Mesenchymal stem cell (in vitro differentiated cells and primary cell): ENCODE data around the gene EXOSC1.
"Not testable (repeated sequence)": the region's sequence is repeated elsewhere in the genome, so short reads cannot be mapped to it uniquely, and the experiment has no call there.

Experiments used
- DNase-seq: peaks from one replicate; pipeline ENCODE4 v3.0.0-alpha.2; 2013
- H2AFZ ChIP-seq: one replicate; pipeline ENCODE4 v1.6.1; 2013; ENCODE audit warnings: low read depth, mild to moderate bottlenecking, control low read depth, inconsistent platforms, low read length, moderate library complexity
- H2AK5ac ChIP-seq: 2 replicates; pipeline ENCODE4 v1.6.1; 2013; ENCODE audit warnings: low read length, moderate library complexity, mild to moderate bottlenecking, inconsistent platforms; ENCODE audit not compliant: severe bottlenecking
- H2BK120ac ChIP-seq: one replicate; pipeline ENCODE4 v1.6.1; 2013; ENCODE audit warnings: low read depth, mild to moderate bottlenecking, inconsistent platforms, low read length, moderate library complexity
- H2BK12ac ChIP-seq, 2 experiments: one replicate each; pipeline ENCODE4 v1.6.1; 2013; ENCODE audit warnings: inconsistent platforms in 2 of 2, low read length in 2 of 2, mild to moderate bottlenecking in 2 of 2, moderate library complexity in 2 of 2, control low read depth in 1 of 2
- H2BK15ac ChIP-seq: one replicate; pipeline ENCODE4 v1.6.1; 2013; ENCODE audit warnings: mild to moderate bottlenecking, low read depth, inconsistent platforms; ENCODE audit not compliant: poor library complexity, severe bottlenecking
- H2BK5ac ChIP-seq: 2 replicates; pipeline ENCODE4 v1.6.1; 2013; ENCODE audit warnings: low read depth, mild to moderate bottlenecking, low read length, control low read depth, inconsistent platforms; ENCODE audit not compliant: poor library complexity, severe bottlenecking
- H3K14ac ChIP-seq, 2 experiments: one replicate each; pipeline ENCODE4 v1.6.1; 2013; ENCODE audit warnings: inconsistent platforms in 2 of 2, low read length in 2 of 2, control low read depth in 1 of 2, mild to moderate bottlenecking in 1 of 2, moderate library complexity in 1 of 2
- H3K18ac ChIP-seq, 2 experiments: one replicate each; pipeline ENCODE4 v1.6.1; 2013; ENCODE audit warnings: inconsistent platforms in 2 of 2, low read length in 2 of 2, control low read depth in 1 of 2, low read depth in 1 of 2, mild to moderate bottlenecking in 1 of 2
- H3K23ac ChIP-seq, 2 experiments: one replicate each; pipeline ENCODE4 v1.6.1; 2013; ENCODE audit warnings: inconsistent platforms in 2 of 2, low read length in 2 of 2, mild to moderate bottlenecking in 2 of 2, moderate library complexity in 2 of 2, control low read depth in 1 of 2
- H3K27ac ChIP-seq: 2 replicates; pipeline ENCODE4 v1.5.1; 2013; ENCODE audit warnings: mild to moderate bottlenecking, moderate library complexity, low read length, control low read depth, inconsistent platforms; ENCODE audit not compliant: poor library complexity, severe bottlenecking
- H3K27me3 ChIP-seq, 2 experiments: 2 replicates each; pipeline versions ENCODE4 v1.6.1 to v1.7.0; 2013; ENCODE audit warnings: low read length in 2 of 2, mild to moderate bottlenecking in 2 of 2, moderate library complexity in 2 of 2, control low read depth in 1 of 2, inconsistent platforms in 1 of 2; ENCODE audit not compliant: control insufficient read depth in 1 of 2, insufficient read depth in 1 of 2
- H3K36me3 ChIP-seq, 2 experiments: 2 replicates each; pipeline versions ENCODE4 v1.6.1 to v1.7.0; 2013; ENCODE audit warnings: low read length in 2 of 2, control low read depth in 1 of 2, inconsistent platforms in 1 of 2, low read depth in 1 of 2, mild to moderate bottlenecking in 1 of 2; ENCODE audit not compliant: insufficient read depth in 2 of 2, control insufficient read depth in 1 of 2
- H3K4ac ChIP-seq, 2 experiments: one replicate each; pipeline ENCODE4 v1.6.1; 2013; ENCODE audit warnings: inconsistent platforms in 2 of 2, low read length in 2 of 2, mild to moderate bottlenecking in 2 of 2, moderate library complexity in 2 of 2, control low read depth in 1 of 2, low read depth in 1 of 2
- H3K4me1 ChIP-seq: 2 replicates; pipeline ENCODE4 v1.6.1; 2013; ENCODE audit warnings: low read depth, low read length, control low read depth; ENCODE audit not compliant: control insufficient read depth, insufficient read depth
- H3K4me2 ChIP-seq: 2 replicates; pipeline ENCODE4 v1.6.1; 2013; ENCODE audit warnings: low read length, mild to moderate bottlenecking, inconsistent platforms; ENCODE audit not compliant: poor library complexity, severe bottlenecking
- H3K4me3 ChIP-seq, 2 experiments: 2 replicates each; pipeline versions ENCODE4 v1.5.1 to v1.7.0; 2013; ENCODE audit warnings: low read length in 2 of 2, mild to moderate bottlenecking in 2 of 2, control low read depth in 1 of 2, low read depth in 1 of 2; ENCODE audit not compliant: insufficient read depth in 1 of 2
- H3K79me1 ChIP-seq: replicated peaks from 2 replicates; pipeline ENCODE4 v1.6.1; 2013; ENCODE audit warnings: mild to moderate bottlenecking, control low read depth, low read length, inconsistent platforms; ENCODE audit not compliant: poor library complexity, severe bottlenecking
- H3K9ac ChIP-seq: 2 replicates; pipeline ENCODE4 v1.7.0; 2013; ENCODE audit warnings: mild to moderate bottlenecking, low read length, moderate library complexity
- H3K9me3 ChIP-seq: 2 replicates; pipeline ENCODE4 v1.7.0; 2013; ENCODE audit warnings: mild to moderate bottlenecking, low read length; ENCODE audit not compliant: control insufficient read depth
- H4K8ac ChIP-seq: one replicate; pipeline ENCODE4 v1.6.1; 2013; ENCODE audit warnings: inconsistent platforms, mild to moderate bottlenecking, low read length, moderate library complexity
- H4K91ac ChIP-seq: one replicate; pipeline ENCODE4 v1.6.1; 2013; ENCODE audit warnings: mild to moderate bottlenecking, low read length, inconsistent platforms
- WGBS: methylation state at CpG from one replicate; pipeline ENCODE4 v1.1.7; 2013; ENCODE audit warnings: mixed read lengths; 5-methylcytosine and 5-hydroxymethylcytosine counted together

Gene EXOSC1

DNA sequence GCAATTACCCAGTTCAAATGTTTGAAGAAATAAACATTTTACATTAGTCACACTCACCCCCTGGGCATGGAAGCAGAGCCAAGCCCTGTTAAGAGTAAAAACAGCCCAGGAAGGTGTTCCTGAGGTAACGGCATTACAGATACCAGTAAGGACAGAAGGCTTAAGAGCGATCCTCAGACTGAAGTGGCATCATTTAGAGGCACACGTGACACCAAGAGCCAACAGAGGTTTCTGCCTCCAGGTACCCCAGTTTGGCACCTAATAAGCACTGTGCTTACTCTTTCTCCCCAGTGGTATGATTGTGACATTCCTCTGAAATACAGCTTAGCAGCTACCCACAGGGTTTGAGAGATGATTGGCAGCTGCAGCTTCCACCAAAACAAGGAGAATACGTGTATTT, 35.3 kb upstream of the EXOSC1 start:
- no peak overlapping the region for H4K8ac ChIP-seq
- WGBS = 97% methylated on average over 3 of the region's 4 CpGs

DNA sequence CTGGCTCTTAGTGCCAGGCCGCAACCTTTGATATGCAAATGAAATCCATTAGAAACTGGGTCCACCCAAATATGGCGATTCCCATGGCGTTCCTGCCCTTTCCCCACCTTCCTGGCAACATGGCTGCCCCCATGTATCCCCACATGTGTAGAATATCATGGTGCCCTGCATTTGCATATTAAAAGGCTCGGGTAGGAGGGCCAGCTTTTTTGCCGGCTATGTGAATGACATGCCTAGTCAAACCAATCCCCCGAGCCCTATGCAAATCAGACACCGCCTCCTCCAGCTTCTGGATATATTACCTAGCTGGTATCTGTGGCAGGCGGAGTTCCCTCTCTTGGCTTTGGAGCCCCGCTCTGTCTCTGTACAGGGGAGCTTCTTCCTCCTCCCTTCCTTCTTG, 34.1 kb upstream of the EXOSC1 start:
- peaks cover 4% of the 10 kb centered on the region for H3K4me1 ChIP-seq
- WGBS = 80% methylated on average over 9 of the region's 9 CpGs
- no peak overlapping the region for H2AK5ac ChIP-seq
- H4K8ac ChIP-seq = peak overlapping the region; percentile 20
- no peak overlapping the region for H3K23ac ChIP-seq
- no peak overlapping the region for H3K4me3 ChIP-seq
- H3K4me2 ChIP-seq = no peak overlapping the region
- H3K27me3 ChIP-seq = no peaks in the 10 kb centered on the region
- H3K9ac ChIP-seq = no peak overlapping the region
- H3K27ac ChIP-seq = no peak overlapping the region
- H2BK5ac ChIP-seq = no peak overlapping the region
- H4K91ac ChIP-seq = no peak overlapping the region
- H2AFZ ChIP-seq = no peak overlapping the region
- peaks cover 32% of the 10 kb centered on the region for H3K79me1 ChIP-seq
- H3K4ac ChIP-seq = no peak overlapping the region
- H3K18ac ChIP-seq = no peak overlapping the region
- no peak overlapping the region for H3K14ac ChIP-seq
- no peaks in the 10 kb centered on the region for H3K9me3 ChIP-seq
- H2BK12ac ChIP-seq = no peak overlapping the region
- H3K36me3 ChIP-seq = peaks cover 36 to 79% of the 10 kb centered on the region in 2 experiments
- no peak for DNase-seq
- no peak overlapping the region for H2BK120ac ChIP-seq
- no peak overlapping the region for H2BK15ac ChIP-seq

More for the DNA sequence above, 35.3 kb upstream of the EXOSC1 start:
- Histone ChIP-seq H2BK120ac (no peak overlapping the region), H3K36me3 (peaks cover 36 to 74% of the 10 kb centered on the region in 2 experiments), H2AK5ac (no peak overlapping the region), H3K18ac (no peak overlapping the region), H3K79me1 (peaks cover 32% of the 10 kb centered on the region), H3K4me3 (no peak overlapping the region), H3K9ac (no peak overlapping the region), H4K91ac (no peak overlapping the region), H3K27me3 (no peaks in the 10 kb centered on the region), H2BK12ac (no peak overlapping the region), H2AFZ (no peak overlapping the region), H3K4ac (no peak overlapping the region), H3K9me3 (no peaks in the 10 kb centered on the region), H3K4me2 (no peak overlapping the region), H3K14ac (no peak overlapping the region), H2BK15ac (no peak overlapping the region), H2BK5ac (no peak overlapping the region), H3K27ac (no peak overlapping the region), H3K4me1 (peaks cover 4% of the 10 kb centered on the region), H3K23ac (no peak overlapping the region)
- DNase-seq = no peak

DNA sequence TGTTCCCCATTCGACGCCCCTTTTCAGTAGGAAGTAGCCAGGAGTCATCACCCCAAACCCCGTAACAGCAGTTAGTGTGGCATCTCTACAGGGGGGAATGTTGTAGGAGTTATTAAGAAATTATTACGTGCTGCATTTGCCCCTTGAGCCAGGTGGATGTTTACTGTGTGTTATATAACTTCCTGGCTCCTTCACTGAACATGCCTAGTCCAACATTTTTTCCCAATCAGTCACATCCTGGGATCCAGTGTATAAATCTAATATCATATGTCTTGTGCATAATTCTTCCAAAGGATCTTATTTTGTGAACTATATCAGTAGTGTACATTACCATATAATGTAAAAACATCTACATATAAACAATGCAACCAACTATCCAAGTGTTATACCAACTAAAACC, 33.6 kb upstream of the EXOSC1 start:
- not testable (repeated sequence) for H3K4me3 ChIP-seq, H3K4me1 ChIP-seq, H3K27me3 ChIP-seq, H2BK120ac ChIP-seq, H4K8ac ChIP-seq, H3K23ac ChIP-seq, H3K9me3 ChIP-seq, H3K4me2 ChIP-seq, H3K9ac ChIP-seq, H3K18ac ChIP-seq, H2BK5ac ChIP-seq, H3K14ac ChIP-seq, H2AK5ac ChIP-seq, H4K91ac ChIP-seq, H2BK15ac ChIP-seq, H3K27ac ChIP-seq, DNase-seq, H2AFZ ChIP-seq, H3K4ac ChIP-seq, H2BK12ac ChIP-seq
- H3K36me3 ChIP-seq = peaks cover 32 to 84% of the 10 kb centered on the region in 2 experiments
- peaks cover 30% of the 10 kb centered on the region for H3K79me1 ChIP-seq
- 95% methylated on average over 2 of the region's 4 CpGs for WGBS

DNA sequence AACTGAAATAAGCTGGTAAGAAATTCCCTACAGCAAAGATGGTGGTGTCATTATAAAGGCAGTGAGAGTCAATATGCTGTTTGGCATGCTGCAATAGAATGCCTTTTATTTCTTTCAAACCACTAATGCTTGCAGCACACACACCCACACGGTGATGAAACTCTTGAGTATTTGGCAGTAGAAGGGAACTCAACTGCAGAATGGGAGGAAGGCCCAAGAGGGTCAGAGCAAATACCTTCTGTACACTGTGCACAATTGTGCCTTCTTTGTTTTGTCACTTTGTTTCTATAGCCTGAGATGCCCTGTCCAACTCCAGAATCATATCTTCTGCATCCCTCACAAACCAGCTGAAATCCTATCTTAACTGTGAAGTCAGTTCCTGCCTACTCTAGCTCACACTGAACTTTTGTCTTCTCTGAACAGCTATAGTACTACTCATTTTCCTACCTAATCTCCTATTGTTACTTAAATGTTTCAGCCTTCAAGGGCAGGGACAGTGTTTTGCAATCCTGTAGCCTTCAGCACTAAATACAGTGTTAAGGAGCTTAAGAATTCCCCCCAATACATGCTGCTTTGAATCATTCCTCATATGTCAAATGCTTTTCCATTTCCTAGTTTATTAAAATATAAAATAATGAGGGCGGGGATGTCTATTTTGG, 30.3 kb upstream of the EXOSC1 start:
- no peaks in the 10 kb centered on the region for H3K9me3 ChIP-seq

More for the DNA sequence above, 30.3 kb upstream of the EXOSC1 start:
- Histone ChIP-seq H3K4ac (no peak overlapping the region), H3K4me1 (peaks cover 1% of the 10 kb centered on the region), H4K91ac (no peak overlapping the region), H2BK12ac (no peak overlapping the region), H3K27ac (no peak overlapping the region), H3K36me3 (peaks cover 47 to 96% of the 10 kb centered on the region in 2 experiments), H2BK5ac (no peak overlapping the region), H3K79me1 (peaks cover 28% of the 10 kb centered on the region), H2BK15ac (no peak overlapping the region), H3K23ac (no peak overlapping the region), H3K18ac (no peak overlapping the region), H2AK5ac (no peak overlapping the region), H4K8ac (no peak overlapping the region), H3K4me3 (no peak overlapping the region), H3K27me3 (no peaks in the 10 kb centered on the region), H2AFZ (no peak overlapping the region), H3K14ac (no peak overlapping the region), H3K4me2 (no peak overlapping the region), H3K9ac (peak overlapping the region; percentile 10), H2BK120ac (no peak overlapping the region)
- WGBS = 100% methylated on average over 1 of the region's 2 CpGs
- DNase-seq = no peak
